A204.1 (cell line): Measurements from ENCODE around the gene DNAH7.
"Not testable (repeated sequence)": the region's sequence is repeated elsewhere in the genome, so short reads cannot be mapped to it uniquely, and the experiment has no call there.

ENCODE experiments used
- FAIRE-seq: peaks from 2 replicates; lab custom pipeline; 2012; peaks lifted over from hg19 to GRCh38; lab: Jason Lieb, UNC

The DNAH7 gene

DNA sequence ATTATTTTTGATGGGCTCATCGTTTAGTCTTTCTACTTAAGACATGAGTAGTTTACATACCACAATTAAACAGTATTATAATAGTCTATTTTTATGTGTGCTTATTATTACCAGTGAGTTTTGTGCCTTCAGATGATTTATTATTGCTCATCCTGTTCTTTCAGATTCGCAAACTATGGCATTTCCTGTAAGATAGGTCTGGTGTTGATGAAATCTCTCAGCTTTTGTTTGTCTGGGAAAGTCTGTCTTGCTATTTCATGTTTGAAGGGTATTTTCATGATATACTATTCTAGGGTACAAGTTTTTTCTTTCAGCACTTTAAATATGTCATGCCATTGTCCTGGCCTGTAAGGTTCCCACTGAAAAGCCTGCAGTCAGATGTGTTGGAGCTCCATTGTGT, 101.3 kb downstream of the DNAH7 start:
- no peak for FAIRE-seq

DNA sequence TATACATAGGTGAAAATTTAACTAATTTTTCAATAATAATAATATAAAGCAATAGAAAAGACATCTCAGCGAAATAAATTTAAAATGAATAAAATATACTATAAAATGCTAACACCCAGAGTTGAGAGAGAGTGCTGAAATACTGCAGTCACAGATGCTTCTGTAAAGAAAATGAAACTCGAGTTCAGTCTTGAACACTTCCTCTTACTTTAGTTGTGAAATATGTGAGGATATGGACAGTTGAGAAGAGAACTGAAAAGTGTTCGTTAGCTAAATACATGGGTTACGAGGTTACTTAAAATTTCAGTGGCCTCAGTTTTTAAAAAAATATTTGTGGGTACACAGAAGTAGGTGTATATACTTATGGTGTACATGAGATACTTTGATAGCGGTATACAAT, 106.8 kb downstream of the DNAH7 start:
- no peak for FAIRE-seq

DNA sequence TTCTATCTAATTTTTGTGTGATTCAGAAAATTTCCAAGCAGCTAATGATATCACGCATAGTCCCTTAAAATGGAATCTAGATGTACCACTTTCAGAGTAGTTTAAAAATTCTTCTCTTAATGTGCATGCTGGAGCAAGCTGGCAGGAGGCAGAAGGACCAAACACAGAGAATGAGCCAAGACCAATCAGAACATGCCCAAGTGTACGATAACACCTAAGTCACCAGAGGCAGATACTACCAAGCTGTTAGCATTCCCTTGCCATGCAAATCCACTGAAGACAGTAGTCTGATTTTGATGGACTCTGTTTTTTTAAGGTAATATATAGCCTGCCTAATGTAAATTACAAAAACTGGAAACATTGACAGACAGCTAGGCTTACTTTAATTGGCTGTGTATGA, 109.3 kb downstream of the DNAH7 start:
- no peak for FAIRE-seq

DNA sequence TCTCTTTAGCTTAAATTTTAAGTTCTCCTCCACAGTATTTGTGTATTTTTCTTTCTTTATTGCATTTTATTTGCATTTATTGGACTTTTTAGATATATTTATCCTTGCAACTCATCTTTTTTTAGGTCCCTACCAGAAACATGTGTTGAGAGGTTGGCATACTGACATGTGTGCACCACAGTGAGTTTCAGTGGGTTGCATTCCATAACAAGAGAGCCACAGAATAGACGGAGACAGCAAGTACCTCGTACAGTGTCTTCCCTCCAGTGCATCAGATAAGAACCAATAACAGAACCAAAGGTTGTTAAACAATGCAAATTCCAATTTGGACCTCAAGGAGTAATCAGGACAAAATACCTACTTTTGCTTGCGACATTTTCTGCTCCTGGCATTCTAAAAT, 111.9 kb downstream of the DNAH7 start:
- no peak for FAIRE-seq

DNA sequence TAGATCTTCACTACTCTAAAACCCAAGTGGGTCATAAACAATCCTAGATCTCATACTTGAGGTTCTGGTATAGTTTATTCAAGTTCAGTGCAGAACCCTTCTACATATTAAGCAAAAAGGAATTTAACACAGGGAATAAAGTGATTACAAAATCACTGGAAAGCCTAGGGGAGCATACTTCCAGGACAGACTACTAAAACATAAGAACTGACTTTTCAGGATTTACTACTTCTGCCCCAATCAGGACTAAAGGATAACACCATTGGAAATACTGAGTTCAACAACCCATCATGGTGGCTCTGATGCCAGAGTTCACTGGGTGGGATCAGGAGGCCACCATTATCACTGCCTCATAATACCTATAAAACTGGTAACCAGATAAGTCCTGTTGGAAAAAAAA, 123.6 kb downstream of the DNAH7 start:
- FAIRE-seq = no peak

DNA sequence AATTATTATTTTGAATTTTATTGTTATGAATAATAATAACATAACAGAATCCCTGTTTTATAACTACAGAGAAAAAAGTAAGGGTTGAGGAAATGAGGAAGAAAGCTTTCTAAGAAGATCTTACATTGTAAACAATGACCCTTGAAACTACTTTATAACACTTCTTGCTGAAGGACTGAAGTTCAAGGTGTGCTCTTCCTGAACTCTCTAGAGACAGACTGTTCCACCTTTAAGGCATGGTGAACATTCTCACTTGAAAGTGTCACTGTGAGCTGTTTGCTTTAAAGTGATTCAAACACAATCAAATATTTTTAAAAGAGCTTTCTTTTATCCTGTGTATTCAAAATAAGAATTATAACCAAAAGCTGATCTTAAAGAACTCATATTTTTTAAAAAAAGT, 131.5 kb downstream of the DNAH7 start:
- no peak for FAIRE-seq

DNA sequence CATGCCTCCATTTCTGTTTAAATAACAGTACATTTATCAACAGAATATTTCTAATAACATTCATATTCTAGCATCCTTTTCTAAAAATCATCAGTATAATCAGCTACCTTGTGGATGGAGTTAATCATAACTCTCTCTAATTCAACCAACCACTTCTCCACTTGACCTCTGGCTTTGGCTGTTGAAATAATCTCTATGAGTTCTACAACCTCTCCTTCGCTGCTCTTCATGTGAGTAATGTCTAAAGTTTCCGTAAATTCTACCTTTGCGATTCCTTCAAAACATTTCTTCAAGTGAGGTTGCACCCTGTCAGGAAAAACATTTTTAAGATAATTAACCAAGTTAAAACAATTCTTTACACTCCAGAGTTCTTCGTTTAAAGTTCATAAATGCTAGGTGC, 134.2 kb downstream of the DNAH7 start:
- FAIRE-seq = no peak

DNA sequence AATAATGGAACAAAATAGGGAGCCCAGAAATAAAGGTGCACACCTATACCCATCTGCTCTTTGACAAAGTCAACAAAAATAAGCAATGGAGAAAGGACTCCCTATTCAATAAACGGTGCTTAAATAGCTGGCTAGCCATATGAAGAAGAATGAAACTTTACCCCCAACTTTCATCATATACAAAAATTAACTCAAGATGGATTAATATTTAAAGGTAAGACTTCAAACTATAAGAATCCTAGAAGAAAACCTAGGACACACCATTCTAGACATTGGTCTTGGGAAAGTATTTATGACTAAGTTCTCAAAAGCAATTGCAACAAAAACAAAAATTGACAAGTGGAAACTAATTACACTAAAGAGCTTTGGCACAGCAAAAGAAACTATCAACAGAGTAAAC, 139.1 kb downstream of the DNAH7 start:
- FAIRE-seq = no peak

DNA sequence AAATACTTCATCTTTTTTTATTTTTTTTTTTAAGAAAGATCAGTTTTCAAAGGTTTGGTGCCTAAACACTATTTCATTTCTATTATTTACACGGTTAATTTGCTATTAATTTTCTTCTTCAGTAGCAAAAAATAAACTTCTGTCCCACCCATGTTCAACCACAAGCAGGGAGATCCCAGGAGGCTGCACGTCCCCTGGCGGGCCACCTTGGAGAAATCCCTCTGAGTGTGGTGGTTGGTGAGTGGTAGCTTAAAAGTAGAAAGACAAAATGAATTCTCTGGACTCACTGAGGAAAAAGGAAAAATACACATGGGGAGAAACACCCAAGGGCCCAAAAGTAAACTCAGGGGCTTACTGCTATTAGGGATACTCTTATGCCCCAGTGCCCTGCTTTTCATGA, 143.5 kb downstream of the DNAH7 start:
- FAIRE-seq = no peak

DNA sequence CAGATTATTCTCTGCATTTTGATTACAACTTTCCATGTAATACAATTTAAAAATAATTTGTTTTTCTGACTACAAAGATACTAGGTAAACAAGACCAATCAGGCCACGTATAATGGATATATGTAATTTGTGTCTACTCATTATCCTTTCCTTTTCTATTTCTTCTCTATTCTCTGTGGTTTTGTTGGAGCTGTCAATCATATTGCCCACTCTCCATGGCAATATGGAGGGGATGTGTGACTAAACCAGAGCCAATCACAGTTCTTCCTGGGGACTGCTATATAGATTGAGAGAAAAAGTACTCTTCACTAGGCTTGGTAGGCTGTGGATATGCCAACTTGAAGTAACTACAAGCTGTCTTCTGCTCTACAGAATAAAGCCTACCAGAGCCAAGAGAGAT, 144.7 kb downstream of the DNAH7 start:
- no peak for FAIRE-seq

DNA sequence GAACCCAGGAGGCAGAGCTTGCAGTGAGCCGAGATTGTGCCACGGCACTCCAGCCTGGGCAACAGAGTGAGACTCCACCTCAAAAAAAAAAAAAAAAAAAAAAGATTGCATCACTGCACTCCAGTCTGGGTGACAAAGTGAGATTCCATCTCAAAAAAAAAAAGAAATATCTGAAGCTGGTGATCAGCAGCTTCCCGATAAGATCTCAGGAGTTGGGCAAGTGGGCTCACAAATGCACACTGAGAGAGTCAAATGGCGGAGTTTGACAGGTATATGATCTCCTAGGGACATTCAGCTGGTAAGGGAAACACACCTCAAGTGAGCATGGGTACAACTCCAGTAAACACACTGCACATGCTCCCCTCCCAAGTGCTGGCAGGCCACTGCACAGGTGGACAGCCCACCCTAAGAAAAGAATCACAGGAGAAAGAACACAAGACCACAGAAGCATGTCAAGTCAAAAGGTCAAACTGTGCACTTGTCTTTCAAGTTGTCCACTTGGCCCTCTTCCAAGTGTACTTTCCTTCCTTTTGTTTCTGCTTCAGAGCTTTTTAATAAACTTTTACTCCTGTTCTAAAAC, 151.5 kb downstream of the DNAH7 start:
- FAIRE-seq = not testable (repeated sequence)

DNA sequence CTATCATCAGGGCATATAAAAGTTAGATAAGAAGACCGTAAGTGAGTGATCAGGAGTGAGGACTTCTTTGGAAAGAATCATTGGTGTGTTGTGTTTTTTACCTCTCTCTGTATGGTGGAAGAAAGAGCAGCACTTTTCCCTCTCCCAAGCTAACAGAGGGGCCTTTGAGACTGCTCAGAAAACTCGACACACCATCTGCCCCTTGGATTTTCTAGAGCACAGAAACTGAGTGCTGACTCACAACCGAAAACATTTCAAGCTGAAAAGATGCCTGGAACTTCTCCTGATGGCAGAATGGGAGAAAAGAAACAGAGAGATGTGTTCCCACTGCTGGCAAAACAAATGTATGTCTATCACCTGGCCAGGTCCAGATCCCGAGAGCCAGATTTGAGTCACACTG, 156.6 kb downstream of the DNAH7 start:
- no peak for FAIRE-seq

DNA sequence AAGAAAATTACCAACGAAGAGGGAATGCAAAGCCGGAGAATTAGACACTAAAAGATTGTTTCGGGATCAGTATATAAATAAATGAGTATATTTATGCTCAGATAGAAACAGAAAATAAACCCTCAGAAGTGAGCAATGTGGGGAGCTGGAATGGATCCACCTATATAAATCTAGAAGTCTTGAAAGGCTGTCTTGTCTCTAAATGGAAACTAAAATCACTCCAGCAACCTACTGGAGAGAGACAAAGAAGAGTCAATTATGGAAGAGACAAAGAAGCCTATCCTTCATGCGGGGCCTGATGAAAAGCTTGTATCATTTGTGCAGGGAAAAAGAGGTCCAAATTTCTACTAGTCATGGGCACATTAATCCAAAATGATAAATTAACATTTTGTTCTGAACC, 158.1 kb downstream of the DNAH7 start:
- no peak for FAIRE-seq

DNA sequence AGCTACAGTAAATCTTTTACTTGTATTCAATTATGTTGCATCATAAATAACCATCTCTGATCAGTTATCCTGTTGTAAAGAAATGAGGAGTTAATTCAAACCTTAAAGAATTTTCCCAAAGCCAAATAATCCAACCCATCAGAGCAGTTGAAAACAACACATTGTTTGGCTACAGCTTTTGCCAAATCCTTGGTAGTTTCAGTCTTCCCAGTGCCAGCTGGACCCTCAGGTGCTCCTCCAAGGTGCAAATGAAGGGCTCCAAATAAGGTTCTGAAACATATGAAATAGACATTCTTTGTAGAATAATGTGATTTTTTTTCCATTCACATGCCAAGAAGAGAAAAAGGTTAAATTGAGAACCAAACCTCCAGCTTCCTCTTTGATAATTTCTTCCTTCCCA, 158.7 kb downstream of the DNAH7 start:
- FAIRE-seq = no peak

DNA sequence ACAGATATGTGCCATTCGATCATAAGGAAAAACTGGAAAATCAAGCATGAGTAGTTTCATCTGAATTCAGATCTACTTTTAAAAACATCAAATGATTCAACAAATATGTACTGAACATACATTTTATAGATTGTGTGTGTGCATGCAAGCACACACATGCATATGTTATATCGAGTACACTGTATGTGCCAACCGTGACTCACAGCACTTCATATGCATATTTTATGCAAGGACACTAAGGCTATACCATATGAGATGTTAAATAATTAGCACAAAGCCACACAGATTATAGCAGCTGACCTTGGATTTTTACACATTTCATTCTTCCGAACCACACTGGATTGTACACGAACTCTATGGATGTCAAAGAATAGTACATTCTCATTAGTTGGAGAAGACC, 161.2 kb downstream of the DNAH7 start:
- FAIRE-seq = no peak

DNA sequence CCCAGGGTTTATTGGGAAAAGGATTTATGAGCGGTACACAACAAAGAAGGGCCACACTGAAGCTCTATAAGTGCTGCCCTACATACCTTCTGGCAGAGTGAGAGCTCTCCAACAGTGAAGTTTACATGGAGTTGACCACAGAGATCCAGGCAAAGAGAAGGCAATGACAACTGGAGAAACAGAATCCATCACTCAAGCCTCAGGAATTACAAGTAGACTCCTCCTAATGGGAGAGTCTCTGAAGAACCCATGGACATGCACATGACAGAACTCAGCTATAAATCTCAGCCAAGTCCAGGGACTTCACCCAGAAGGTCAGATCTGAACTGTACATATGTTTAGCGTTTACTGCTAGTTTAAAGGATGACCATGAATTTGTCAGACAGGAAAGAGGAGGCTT, 164.7 kb downstream of the DNAH7 start:
- no peak for FAIRE-seq

DNA sequence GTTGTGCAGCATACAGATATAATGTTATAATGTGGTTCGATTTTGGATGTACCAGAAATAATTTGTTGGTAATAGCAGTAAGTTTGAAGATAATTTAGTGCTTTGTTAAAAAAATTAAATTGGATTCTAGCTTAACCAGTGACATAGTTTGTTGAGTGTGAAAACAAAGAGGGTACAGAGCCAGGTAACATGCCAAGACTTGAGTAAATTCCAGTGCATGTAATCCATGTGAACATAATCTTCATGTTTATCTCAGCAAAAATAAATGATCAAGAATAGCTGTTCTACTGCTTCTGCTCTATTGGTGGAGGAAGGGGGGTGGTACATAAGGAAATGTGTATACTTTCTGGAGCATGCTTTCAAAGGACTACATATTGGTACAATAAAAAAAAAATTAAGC, 165.8 kb downstream of the DNAH7 start:
- no peak for FAIRE-seq

DNA sequence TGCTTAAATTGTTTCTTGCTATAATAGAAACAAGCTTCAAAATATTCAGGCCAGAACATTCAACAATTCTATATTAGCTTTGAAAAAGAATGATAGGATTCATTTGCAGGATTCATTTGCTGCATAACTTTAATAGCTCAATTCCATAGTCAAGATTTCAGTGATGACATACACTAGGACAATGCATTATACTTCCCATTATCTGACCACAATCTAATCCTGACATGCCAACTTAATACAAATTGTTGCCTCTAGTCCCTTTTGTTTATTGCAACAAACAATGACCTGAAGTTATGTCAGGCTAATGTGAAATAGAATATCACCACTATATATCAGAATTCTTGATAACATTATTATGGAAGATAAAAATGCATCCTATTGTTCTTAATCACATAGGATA, 169.4 kb downstream of the DNAH7 start:
- FAIRE-seq = no peak

DNA sequence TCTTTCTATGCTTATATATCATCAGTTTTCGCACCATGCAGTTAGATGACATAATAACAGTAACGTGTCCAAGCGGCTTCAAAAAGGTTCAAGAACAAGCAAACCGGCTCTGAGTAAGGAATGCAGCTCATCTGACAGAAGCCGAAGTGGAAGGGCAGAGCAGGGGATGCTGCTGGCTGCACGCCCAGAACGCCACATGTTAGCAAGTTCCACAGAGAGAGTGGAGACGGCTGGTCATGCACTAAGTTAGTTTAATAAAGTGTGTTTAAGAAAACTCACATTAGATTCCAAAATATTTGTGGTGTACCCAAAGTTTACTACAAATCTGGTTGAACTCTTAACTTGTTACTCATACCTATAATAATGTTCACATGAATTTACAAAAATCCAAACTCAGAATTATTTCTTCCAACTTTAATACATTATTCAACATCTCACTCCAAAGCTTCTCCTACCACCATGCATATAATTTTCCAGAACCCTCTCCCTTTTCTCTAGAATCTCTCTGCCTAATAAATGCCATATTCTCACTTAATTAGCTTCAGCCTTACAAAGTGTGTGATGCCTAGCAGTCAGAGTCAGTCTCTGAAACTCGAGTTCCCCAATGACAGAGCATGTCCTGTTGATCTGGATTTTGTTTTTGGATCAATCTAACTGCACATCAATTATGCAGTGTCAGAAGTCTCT, 170.0 kb downstream of the DNAH7 start:
- no peak for FAIRE-seq

DNA sequence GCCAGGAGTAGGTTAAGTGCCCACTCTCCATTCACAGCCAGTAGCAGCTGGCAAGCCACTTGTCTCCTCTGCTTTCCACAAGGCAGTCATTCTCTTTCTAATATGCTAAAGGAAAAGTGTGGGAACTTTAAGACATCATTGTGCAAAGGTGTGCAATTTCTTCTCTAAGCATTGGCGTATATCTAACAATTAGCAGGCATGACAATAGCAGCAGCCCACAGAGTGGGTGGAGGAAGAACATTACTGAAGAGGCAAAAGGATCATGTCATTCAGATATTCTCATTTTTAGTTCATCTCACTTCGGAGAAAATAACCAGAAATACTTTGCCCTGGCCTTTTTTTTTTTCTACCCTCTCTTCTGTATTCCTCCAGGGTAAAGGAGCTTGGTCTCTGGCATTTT, 177.6 kb downstream of the DNAH7 start:
- no peak for FAIRE-seq

DNA sequence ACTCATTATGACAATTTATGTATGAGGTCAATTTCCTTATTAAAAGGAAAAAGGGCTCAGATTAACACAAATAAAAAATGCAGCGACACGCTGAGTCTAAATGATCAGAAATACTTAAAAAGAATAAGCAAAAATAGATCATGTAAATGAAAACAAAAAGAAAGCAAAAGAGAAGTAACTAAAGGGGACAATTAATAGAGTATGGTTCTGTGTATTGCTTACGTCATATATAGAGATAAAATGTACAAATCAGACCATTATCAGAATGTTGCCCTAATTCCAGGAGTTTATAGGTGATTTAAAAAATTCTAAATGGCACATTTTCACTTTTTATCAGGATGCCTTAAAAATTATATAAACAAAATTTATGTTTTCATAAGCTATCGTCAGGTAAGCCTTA, 189.5 kb downstream of the DNAH7 start:
- FAIRE-seq = no peak

DNA sequence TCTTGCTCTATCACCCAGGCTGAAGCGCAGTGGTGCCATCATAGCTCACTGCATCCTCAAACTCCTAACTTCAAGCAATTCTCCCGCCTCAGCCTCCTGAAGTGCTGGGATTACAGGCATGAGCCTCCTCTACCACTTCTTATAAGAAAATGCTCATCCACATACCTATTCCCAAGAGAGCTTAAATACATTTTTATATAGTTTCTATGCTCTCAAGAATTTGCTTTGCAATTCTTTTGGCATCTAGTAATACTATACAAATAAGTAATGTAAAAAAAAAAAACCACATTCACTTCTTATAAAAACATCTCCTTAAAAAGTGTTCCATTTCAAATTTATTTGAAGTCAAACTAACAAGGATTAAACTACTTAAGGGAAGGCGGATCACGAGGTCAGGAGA, 197.3 kb downstream of the DNAH7 start:
- no peak for FAIRE-seq

DNA sequence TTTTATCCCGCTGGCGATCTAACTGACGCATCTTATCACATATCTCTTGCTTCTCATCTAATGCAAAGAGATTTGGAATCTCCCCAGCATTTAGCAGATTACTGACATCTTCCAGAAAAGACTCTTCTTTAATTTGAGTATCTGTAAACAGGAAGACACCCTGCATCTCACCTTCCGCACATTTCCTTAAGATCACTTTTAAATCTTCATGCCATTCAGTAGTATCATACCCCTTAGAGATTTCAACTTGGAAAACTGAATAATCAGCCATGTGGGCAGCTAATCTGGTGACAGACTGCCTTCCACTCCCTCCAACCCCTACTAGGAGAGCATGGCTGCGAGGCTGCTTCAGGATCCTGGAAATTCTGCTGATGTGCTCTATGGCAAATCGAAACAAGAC, 204.3 kb downstream of the DNAH7 start:
- no peak for FAIRE-seq

DNA sequence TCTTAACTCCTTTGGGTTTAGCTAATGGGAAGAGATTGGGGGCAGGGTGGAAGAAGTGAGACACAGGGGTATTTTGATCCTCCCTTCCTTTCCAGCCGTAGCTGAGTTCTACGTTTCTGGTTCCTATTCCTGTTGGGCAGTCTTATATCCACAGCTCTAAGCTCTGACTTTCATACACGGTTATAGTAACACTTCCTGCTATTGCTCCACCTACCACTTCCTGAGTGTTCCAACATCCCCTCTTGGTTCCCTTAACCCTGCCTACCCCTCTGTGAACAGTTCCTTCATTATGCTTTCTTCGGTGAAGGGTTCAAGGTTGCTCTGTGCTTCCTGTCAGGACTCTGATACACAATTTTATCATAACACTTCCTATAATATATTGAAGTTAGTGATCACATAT, 205.1 kb downstream of the DNAH7 start:
- FAIRE-seq = no peak

DNA sequence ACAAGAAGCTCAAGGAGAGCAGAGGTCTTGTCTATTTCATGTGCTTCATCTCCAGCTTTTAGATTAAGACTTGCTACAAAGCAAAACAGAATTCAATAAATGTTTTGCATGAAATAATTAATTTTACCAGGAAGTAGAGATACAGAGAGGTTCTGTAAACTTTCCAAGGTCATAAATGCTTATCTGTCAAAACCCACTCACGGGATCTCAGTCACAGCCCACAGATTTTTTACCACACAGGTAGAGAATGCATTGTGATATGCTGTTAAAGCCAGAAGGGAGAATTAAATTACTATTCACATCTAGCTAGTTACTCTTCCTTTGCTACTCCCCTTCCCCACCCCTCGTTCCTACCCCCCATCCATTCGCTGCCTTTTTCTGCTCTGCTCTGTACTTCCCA, 205.5 kb downstream of the DNAH7 start:
- FAIRE-seq = no peak
